Nephron (organoid): ENCODE results near the gene ANKZF1.

Experiments used
- H3K27ac Mint-ChIP-seq, 3 experiments: 2 replicates each; pipeline ENCODE4 v1.8.0; 2020; ENCODE audit warnings: mixed read lengths in 3 of 3, mild to moderate bottlenecking in 2 of 3, moderate library complexity in 1 of 3
- H3K27me3 Mint-ChIP-seq: 2 replicates; pipeline ENCODE4 v1.8.0; 2021; ENCODE audit warnings: low read depth, mild to moderate bottlenecking, moderate library complexity, mixed read lengths
- H3K36me3 Mint-ChIP-seq: 2 replicates; pipeline ENCODE4 v1.8.0; 2020; ENCODE audit warnings: low read depth, mixed read lengths
- H3K4me1 Mint-ChIP-seq: 2 replicates; pipeline ENCODE4 v1.8.0; 2020; ENCODE audit warnings: mixed read lengths
- H3K4me3 Mint-ChIP-seq, 3 experiments: 2 replicates each; pipeline ENCODE4 v1.8.0; 2020; ENCODE audit warnings: mild to moderate bottlenecking in 3 of 3, mixed read lengths in 3 of 3, moderate library complexity in 2 of 3
- H3K9me3 Mint-ChIP-seq: 2 replicates; pipeline ENCODE4 v1.8.0; 2020; ENCODE audit warnings: mixed read lengths
- CTCF ChIP-seq, 3 experiments: fragments of 200-600 bp; sonication (generic); IDR thresholded peaks; one replicate each; pipeline ENCODE4 v1.5.0; 2021; ENCODE audit warnings: antibody characterized with exemption in 3 of 3; ENCODE audit not compliant: unreplicated experiment in 3 of 3

ANKZF1 gene

GRCh38 chr2:219207884-219208740 is 21.5 kb upstream of the ANKZF1 start:
- H3K4me1 Mint-ChIP-seq, result peaks cover 23% of the 10 kb centered on the region
- peak overlapping the region; percentile 83 to 97 (median 92) for H3K4me3 Mint-ChIP-seq
- TF ChIP-seq CTCF (IDR thresholded peaks at IDR 0.05; ENCODE audit: unreplicated experiment in 3 of 3), result no peak
- H3K36me3 Mint-ChIP-seq, result peaks cover 31% of the 10 kb centered on the region
- peaks cover 5% of the 10 kb centered on the region for H3K27me3 Mint-ChIP-seq
- no peaks in the 10 kb centered on the region for H3K9me3 Mint-ChIP-seq
- H3K27ac Mint-ChIP-seq, result peak overlapping the region; percentile 62 to 97 (median 85)

GRCh38 chr2:219209236-219210195 is 20.1 kb upstream of the ANKZF1 start:
- peak overlapping the region; percentile 54 to 97 (median 83) for H3K4me3 Mint-ChIP-seq
- TF ChIP-seq CTCF (IDR thresholded peaks at IDR 0.05; ENCODE audit: unreplicated experiment in 3 of 3), result no peak
- peaks cover 41% of the 10 kb centered on the region for H3K36me3 Mint-ChIP-seq
- H3K27ac Mint-ChIP-seq, result no peak overlapping the region
- H3K4me1 Mint-ChIP-seq, result peaks cover 23% of the 10 kb centered on the region
- H3K9me3 Mint-ChIP-seq, result no peaks in the 10 kb centered on the region
- no peaks in the 10 kb centered on the region for H3K27me3 Mint-ChIP-seq

- Mint-ChIP-seq H3K36me3 (peaks cover 44% of the 10 kb centered on the region), H3K9me3 (no peaks in the 10 kb centered on the region), H3K4me3 (peak overlapping the region in 2 of 3 experiments; percentile 23 to 28), H3K4me1 (peaks cover 28% of the 10 kb centered on the region), H3K27ac (no peak overlapping the region), H3K27me3 (no peaks in the 10 kb centered on the region)
- TF ChIP-seq CTCF (IDR thresholded peaks at IDR 0.05; ENCODE audit: unreplicated experiment in 3 of 3), result no peak
Observed at GRCh38 chr2:219210196-219210885, 19.3 kb upstream of the ANKZF1 start.

- no peaks in the 10 kb centered on the region for H3K27me3 Mint-ChIP-seq
- H3K36me3 Mint-ChIP-seq, result peaks cover 44% of the 10 kb centered on the region
- H3K4me1 Mint-ChIP-seq, result peaks cover 28% of the 10 kb centered on the region
- peak overlapping the region in 1 of 3 experiments; percentile 64 for H3K4me3 Mint-ChIP-seq
- no peak for TF ChIP-seq CTCF (IDR thresholded peaks at IDR 0.05; ENCODE audit: unreplicated experiment in 3 of 3)
- no peak overlapping the region for H3K27ac Mint-ChIP-seq
- no peaks in the 10 kb centered on the region for H3K9me3 Mint-ChIP-seq
Observed at GRCh38 chr2:219210886-219211362, 18.7 kb upstream of the ANKZF1 start.

GRCh38 chr2:219213026-219213415 is 16.6 kb upstream of the ANKZF1 start:
- Mint-ChIP-seq H3K27ac (no peak overlapping the region), H3K36me3 (peaks cover 44% of the 10 kb centered on the region), H3K4me1 (peaks cover 21% of the 10 kb centered on the region), H3K4me3 (no peak overlapping the region), H3K9me3 (no peaks in the 10 kb centered on the region), H3K27me3 (no peaks in the 10 kb centered on the region)
- TF ChIP-seq CTCF (IDR thresholded peaks at IDR 0.05; ENCODE audit: unreplicated experiment in 3 of 3), result no peak
